ENCODE data around the gene XAGE1B.
"Not testable (repeated sequence)": the region's sequence is repeated elsewhere in the genome, so short reads cannot be mapped to it uniquely, and the experiment has no call there.

The XAGE1B gene, protein sequence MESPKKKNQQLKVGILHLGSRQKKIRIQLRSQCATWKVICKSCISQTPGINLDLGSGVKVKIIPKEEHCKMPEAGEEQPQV

DNA sequence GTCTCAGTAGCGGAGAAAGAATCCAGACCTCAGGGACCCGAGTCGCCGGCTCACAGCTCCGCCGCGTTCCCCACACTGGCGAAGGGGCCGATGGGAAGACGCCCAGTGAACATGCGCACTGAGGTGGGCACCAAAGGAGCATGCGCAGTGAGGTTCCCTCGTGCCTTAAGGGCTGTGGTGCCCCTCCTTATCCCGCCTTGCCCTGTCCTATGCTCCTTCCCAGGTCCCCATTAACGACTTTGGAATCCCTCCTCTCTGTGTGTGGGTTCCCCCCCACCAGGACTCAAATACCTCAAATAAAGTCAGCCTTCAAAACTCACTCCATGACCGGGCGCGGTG lies at the start of gene XAGE1B:
XAGE1B (minus strand) TSS at position 77 of the 339 bp plus-strand sequence. CDS start 1,536 bp downstream, outside the sequence.
- not testable (repeated sequence) for DNase-seq

GRCh38 chrX:52563105-52563504 lies 46.2 kb upstream of the XAGE1B start:
- no peak for DNase-seq

DNA sequence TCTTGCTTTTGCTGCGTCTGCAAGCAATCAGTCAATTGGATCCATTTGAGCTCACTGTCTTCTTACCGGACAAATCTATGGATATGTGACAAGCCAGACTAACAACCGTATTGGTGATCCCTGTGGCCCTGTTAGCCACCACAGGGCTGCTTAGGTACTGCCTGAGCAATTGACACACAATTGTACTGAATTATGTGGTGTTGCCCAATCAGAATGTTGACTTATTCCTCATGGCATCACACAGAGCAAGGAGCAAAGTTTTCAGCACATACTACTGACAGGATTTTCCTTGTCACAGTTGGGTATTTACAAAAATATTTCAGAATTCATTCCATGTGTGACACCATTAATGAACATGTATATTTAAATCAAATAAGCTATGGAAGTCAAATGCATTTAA lies 41.3 kb upstream of the XAGE1B start:
- no peak for DNase-seq

- no peak for DNase-seq
These were observed 39.9 kb upstream of the XAGE1B start for GRCh38 chrX:52556741-52557140.

GRCh38 chrX:52553995-52554642 lies 37.3 kb upstream of the XAGE1B start:
- DNase-seq, result no peak

DNA sequence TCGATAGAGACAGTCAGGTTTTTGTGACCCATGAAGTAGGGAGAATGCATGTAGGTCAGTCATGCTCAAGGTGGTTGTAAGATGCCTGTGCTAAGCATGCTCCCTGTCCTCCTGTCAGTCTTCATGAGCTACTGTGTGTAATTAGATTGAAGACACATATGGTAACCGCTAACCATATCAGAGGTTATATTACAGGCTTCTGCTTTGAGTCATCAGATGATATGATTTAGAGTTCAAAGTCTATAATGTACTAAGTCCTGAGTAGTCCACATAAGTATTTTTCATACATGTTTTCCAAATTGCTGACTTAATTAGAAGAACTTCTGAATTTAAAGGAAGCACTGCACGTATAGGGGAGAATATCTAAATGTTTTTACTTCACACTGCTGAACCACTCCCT lies 31.9 kb upstream of the XAGE1B start:
- DNase-seq, result not testable (repeated sequence)

DNA sequence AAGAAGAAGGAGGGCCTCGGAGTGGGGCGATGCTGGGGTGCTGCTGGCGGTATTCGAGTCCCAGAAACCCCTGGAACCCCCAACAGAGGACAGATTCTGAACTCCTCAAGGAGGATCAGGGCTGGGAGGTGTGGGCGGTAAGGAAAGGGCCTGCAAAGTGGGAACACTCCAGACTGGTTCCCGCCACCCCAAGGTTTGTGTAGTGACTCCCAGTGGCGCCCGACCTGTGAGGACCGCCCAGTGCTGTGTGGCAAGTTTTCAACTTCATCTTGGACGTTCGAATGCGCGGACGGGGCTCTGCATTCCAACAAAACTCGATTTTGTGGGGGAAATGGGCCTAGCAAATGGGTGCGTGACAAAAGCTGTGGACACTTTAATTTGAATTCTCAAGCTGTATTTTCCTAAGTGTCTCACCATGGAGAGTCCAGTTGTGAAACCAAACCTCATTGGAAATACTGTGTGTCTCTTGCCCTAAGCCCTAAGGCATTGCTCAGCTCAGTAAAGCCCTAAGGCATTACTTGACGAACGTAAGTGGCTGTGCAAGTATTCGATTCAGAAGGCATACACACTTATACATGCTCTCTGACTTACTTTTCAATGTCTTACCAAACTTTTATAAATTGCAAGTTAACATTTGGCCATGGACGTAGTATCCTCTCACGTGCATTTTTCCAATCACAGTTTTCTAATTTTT lies 27.4 kb upstream of the XAGE1B start:
- DNase-seq, result no peak

DNA sequence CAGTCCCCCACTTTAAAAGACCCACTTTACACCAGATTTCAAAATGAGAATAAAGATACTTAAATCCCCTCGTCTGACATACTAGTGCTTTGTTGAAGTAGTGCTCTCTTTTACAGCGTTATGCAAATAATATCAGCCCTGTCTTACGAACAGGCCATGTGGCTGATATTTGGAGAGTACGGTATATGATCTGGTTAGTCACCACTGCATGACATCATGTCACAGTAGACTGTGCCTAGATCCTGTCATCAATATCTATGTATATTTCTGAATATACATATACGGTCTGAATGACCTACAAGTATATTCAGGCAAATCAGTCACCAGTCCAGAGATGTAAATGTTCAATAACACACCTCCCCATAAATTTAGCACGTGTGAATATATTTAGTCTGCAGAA lies 25.4 kb upstream of the XAGE1B start:
- no peak for DNase-seq

GRCh38 chrX:52541051-52541450 lies 24.2 kb upstream of the XAGE1B start:
- DNase-seq, result not testable (repeated sequence)

DNA sequence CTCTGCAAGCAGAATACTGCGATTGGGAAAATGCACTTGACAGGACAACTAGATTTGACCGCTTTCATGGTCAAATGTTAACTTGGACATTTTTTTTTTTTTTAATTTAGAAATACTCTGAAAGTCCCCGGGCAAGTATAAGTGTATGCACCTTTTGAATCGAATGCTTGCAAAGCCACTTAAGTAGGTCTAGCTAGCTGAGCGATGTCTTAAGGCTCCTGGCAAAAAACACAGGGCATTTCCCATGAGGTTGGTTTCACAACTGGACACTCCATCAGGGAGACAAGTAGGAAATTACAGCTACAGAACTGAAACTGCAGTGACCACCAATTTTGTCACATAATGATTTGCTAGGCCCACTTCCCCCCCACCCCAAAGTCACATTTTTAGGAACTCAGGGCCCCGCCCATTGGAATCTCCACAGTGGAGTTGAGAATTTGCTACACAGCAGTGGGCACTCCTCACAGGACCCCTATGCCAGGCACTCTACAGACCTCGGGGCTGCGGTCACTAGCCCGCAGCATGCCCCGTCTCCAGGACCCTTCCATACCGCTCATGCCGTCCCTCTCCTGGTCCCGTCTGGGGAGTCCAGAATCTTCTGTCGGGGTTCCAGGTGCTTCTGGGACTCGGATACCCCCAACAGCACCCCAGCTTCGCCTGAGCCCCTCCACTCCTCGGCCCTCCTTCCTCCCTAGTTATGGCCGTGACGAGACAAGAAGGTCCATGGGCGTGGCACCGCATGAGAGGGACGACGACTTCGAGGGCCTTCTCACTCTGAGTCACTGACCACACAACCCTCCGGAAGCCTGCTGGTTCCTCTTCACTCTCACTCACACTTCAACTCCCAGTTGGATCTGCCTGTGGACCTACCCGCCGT lies 515 bp downstream of the XAGE1B start:
- not testable (repeated sequence) for DNase-seq

- DNase-seq, result not testable (repeated sequence)
These were observed 5.7 kb downstream of the XAGE1B start for GRCh38 chrX:52511126-52511525.

- no peak for DNase-seq
These were observed 6.9 kb downstream of the XAGE1B start for GRCh38 chrX:52509916-52510315.

DNA sequence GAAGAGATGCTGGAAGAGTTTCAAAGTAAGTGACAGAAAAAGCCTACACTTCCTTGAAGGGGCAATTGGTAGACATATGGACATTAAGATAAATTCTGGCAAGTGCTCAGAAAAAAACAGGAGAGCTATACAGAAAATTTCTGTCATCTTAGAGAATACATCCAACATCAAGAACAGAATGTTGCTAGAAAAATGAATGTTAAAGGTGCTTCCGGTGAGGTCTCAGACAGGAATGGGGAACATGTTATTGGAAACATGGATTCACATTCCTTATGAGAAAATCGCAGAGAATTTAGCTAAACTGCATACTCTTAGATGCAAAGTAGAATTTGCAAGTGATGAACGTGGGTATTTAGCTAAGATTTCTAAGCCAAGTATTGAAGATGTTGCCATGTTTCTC lies 9.5 kb downstream of the XAGE1B start:
- DNase-seq, result no peak

DNA sequence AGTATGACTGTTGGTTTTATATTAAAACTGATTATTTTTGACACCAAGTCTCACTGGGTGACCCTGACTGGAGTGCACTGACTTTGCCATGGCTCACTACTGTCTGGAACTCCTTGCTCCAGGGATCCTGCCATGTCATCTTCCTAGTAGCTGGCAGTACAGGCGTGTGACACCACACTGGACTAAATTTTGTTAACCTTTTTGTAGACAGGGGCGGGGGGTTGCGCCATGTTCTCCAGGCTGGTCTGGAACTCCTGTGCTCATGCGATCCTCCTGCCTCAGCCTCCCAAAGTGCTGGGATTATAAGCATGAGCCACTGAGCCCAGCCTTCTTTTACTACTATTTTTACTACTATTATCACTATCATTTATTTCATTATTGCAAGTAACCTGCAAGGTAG lies 12.3 kb downstream of the XAGE1B start:
- DNase-seq, result no peak

DNA sequence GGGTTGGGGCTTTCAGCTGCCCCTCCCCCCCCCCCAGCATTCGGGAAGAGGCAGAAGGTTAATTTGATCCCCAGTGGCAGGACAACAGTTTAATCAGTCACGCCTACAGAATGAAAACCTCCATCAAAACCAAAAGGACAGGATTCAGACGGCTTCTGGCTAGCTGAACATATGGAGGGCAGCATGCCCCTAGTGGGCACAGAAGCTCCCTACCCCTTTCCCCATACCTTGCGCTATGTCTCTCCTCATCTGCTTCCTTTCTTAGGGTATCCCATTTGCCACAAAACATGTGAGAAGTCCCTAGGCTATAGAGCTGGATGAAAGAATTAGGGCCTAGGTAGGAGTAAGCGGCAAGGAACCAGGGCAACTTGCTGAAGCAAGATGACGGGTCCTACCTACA lies 15.5 kb downstream of the XAGE1B start:
- not testable (repeated sequence) for DNase-seq

DNA sequence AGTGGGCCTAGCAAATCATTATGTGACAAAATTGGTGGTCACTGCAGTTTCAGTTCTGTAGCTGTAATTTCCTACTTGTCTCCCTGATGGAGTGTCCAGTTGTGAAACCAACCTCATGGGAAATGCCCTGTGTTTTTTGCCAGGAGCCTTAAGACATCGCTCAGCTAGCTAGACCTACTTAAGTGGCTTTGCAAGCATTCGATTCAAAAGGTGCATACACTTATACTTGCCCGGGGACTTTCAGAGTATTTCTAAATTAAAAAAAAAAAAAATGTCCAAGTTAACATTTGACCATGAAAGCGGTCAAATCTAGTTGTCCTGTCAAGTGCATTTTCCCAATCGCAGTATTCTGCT lies 20.5 kb downstream of the XAGE1B start:
- not testable (repeated sequence) for DNase-seq

- DNase-seq, result not testable (repeated sequence)
These were observed 21.1 kb downstream of the XAGE1B start, which contains the start of gene XAGE1A for GRCh38 chrX:52495545-52496418. Gene XAGE1A, plus strand, starts transcription at chrX:52495808. Its CDS starts 1,554 bp downstream, at chrX:52497362.

DNA sequence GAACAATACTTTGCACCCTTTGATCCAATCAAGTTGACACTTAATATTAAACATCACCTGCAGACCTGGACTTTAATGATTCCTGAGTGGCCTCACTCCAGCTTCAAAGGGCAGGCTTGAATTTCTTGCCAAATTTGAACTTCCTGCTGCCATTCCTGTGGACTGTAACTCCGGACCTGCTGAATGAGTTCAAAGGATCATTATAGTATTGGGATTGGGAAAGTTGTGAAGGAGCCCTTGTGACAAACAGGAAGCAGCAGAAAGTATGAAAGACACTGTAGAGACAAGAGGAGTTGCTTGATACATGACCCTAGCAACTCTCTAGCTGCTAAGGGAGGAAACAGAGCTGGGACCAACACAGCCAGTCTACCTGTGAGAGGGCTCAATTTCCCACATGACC lies 45.6 kb downstream of the XAGE1B start:
- not testable (repeated sequence) for DNase-seq
